HEK293 (cell line): ENCODE measurements around the gene TRAF3IP1.

ENCODE experiments used
- CTCF ChIA-PET: fragments of 350-600 bp; formaldehyde crosslinking; extraction: SDS; loops from one replicate; lab custom pipeline; 2021; ENCODE audit warnings: antibody characterized with exemption; lab: Yijun Ruan, JAX
- POLR2A ChIA-PET: fragments of 300-600 bp; formaldehyde crosslinking; extraction: SDS; loops from one replicate; lab custom pipeline; 2020; ENCODE audit warnings: antibody characterized with exemption, inconsistent platforms; lab: Yijun Ruan, JAX
- H3K27ac ChIP-seq: fragments of 200-500 bp; sonication (Bioruptor generic); 2 replicates; pipeline ENCODE4 v1.5.1; 2014; ENCODE audit warnings: low read depth, low read length, control low read depth, inconsistent platforms; ENCODE audit errors: extremely low read depth
- H3K36me3 ChIP-seq, 2 experiments: fragments of 200-500 bp in 1 of 2; sonication (Bioruptor generic) in 1 of 2; 1 replicate in 1 of 2; 2 replicates in 1 of 2; pipeline ENCODE4 v1.5.1; 2014 to 2017; ENCODE audit warnings: inconsistent platforms in 2 of 2, low read length in 2 of 2; ENCODE audit not compliant: control insufficient read depth in 2 of 2, insufficient read depth in 1 of 2
- H3K4me1 ChIP-seq: fragments of 200-500 bp; sonication (Bioruptor generic); 2 replicates; pipeline ENCODE4 v1.5.1; 2014; ENCODE audit warnings: mild to moderate bottlenecking, low read length, inconsistent platforms; ENCODE audit not compliant: control insufficient read depth, insufficient read depth
- H3K4me3 ChIP-seq: 2 replicates; pipeline ENCODE4 v1.5.1; 2011; ENCODE audit warnings: low read depth, mild to moderate bottlenecking, control low read depth, low read length, moderate library complexity
- H3K9me3 ChIP-seq: fragments of 200-500 bp; sonication (Bioruptor generic); 2 replicates; pipeline ENCODE4 v1.5.1; 2014; ENCODE audit warnings: low read depth, low read length, inconsistent platforms; ENCODE audit not compliant: control insufficient read depth, insufficient read depth
- EGR2 ChIP-seq: fragments of 450-650 bp; formaldehyde crosslinking; IDR thresholded peaks from 2 replicates; pipeline ENCODE4 v1.5.1; 2016; ENCODE audit warnings: low read depth, missing biosample characterization, missing genetic modification characterization
- HIC1 ChIP-seq: fragments of 450-650 bp; formaldehyde crosslinking; IDR thresholded peaks from 2 replicates; pipeline ENCODE4 v1.5.1; 2016; ENCODE audit warnings: missing biosample characterization, missing genetic modification characterization
- KLF17 ChIP-seq: fragments of 450-650 bp; formaldehyde crosslinking; IDR thresholded peaks from 2 replicates; pipeline ENCODE4 v1.5.1; 2016; ENCODE audit warnings: missing biosample characterization, missing genetic modification characterization
- KLF9 ChIP-seq: fragments of 450-650 bp; formaldehyde crosslinking; IDR thresholded peaks from 2 replicates; pipeline ENCODE4 v1.5.1; 2016; ENCODE audit warnings: missing biosample characterization, missing genetic modification characterization, low read depth
- MYNN ChIP-seq: fragments of 450-650 bp; formaldehyde crosslinking; IDR thresholded peaks from 2 replicates; pipeline ENCODE4 v1.5.1; 2016; ENCODE audit warnings: missing biosample characterization, missing genetic modification characterization, borderline replicate concordance
- SCRT1 ChIP-seq: fragments of 450-650 bp; formaldehyde crosslinking; IDR thresholded peaks from 2 replicates; pipeline ENCODE4 v1.5.1; 2016; ENCODE audit warnings: missing biosample characterization, missing genetic modification characterization, borderline replicate concordance
- ZBTB48 ChIP-seq: fragments of 450-650 bp; formaldehyde crosslinking; IDR thresholded peaks from 2 replicates; pipeline ENCODE4 v1.5.1; 2016; ENCODE audit warnings: missing biosample characterization, missing genetic modification characterization
- ZNF202 ChIP-seq: fragments of 450-650 bp; formaldehyde crosslinking; IDR thresholded peaks from 2 replicates; pipeline ENCODE4 v1.5.1; 2016; ENCODE audit warnings: missing biosample characterization, missing genetic modification characterization, borderline replicate concordance
- ZNF366 ChIP-seq: fragments of 450-650 bp; formaldehyde crosslinking; conservative IDR thresholded peaks from 2 replicates; pipeline ENCODE4 v1.5.1; 2016; ENCODE audit warnings: missing biosample characterization, missing genetic modification characterization
- ZNF37A ChIP-seq: fragments of 450-650 bp; IDR thresholded peaks from 2 replicates; pipeline ENCODE4 v1.5.1; 2018; ENCODE audit warnings: missing biosample characterization, missing genetic modification characterization
- ZNF518A ChIP-seq: fragments of 450-650 bp; formaldehyde crosslinking; conservative IDR thresholded peaks from 2 replicates; pipeline ENCODE4 v1.5.1; 2016; ENCODE audit warnings: low read depth, missing biosample characterization, missing genetic modification characterization
- ZNF549 ChIP-seq: fragments of 450-650 bp; IDR thresholded peaks from 2 replicates; pipeline ENCODE4 v1.5.1; 2018; ENCODE audit warnings: missing biosample characterization, missing genetic modification characterization, mild to moderate bottlenecking, inconsistent platforms, moderate library complexity
- ZNF610 ChIP-seq: fragments of 450-650 bp; formaldehyde crosslinking; IDR thresholded peaks from 2 replicates; pipeline ENCODE4 v1.5.1; 2016; ENCODE audit warnings: missing biosample characterization, missing genetic modification characterization, borderline replicate concordance
- ZNF624 ChIP-seq: fragments of 450-650 bp; formaldehyde crosslinking; IDR thresholded peaks from 2 replicates; pipeline ENCODE4 v1.5.1; 2017; ENCODE audit warnings: missing biosample characterization, missing genetic modification characterization
- ZNF629 ChIP-seq: fragments of 450-650 bp; formaldehyde crosslinking; IDR thresholded peaks from 2 replicates; pipeline ENCODE4 v1.5.1; 2017; ENCODE audit warnings: missing biosample characterization, missing genetic modification characterization
- ZNF664 ChIP-seq: fragments of 450-650 bp; formaldehyde crosslinking; IDR thresholded peaks from 2 replicates; pipeline ENCODE4 v1.5.1; 2016; ENCODE audit warnings: missing biosample characterization, missing genetic modification characterization
- TF ChIP-seq, protein P1 (sequence below): fragments of 450-650 bp; formaldehyde crosslinking; IDR thresholded peaks from 2 replicates; pipeline ENCODE4 v1.5.1; 2016; ENCODE audit warnings: missing biosample characterization, missing genetic modification characterization, borderline replicate concordance
- TF ChIP-seq, protein P2 (sequence below): fragments of 450-650 bp; formaldehyde crosslinking; IDR thresholded peaks from 2 replicates; pipeline ENCODE4 v1.5.1; 2016; ENCODE audit warnings: missing biosample characterization, missing genetic modification characterization

The TRAF3IP1 gene

DNA sequence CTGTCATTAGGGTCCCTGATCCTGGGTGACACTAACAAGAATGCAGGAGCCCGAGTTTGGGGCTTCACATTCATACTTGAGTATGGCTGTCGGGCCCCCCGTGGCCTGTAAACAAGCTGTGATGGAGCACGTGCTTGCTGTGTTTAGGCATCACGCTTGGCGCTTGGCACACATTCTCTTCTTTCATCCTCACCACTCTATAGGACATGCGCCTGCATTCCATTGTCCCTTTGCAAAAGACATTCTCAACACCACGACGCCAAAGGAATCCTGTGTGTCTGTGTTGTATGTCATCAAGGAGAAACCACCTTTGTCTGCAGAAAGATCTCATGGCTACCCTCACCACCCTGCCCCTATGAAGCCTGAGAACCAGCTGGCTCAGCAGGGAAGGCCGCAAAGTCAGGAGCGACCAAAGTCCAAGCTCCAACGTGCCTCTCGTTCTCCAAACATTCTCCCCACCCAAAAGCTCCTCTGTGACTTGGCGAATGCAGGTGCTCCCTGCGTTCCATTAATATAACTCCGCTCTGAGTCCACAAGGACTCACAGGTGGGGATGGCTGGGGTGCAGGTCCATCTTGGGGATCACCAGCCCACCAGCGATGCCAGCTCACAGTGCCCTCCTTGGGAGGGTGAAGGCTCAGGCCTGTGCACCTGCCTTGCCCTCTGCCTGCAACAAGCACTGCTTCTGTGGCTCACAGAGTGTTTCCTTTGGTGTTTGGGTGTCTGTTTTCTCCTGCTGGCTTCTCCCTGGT lies 25.8 kb upstream of the TRAF3IP1 start:
- CTCF ChIA-PET: no interaction called here
- H3K9me3 ChIP-seq: no peaks in the 10 kb centered on the region
- POLR2A ChIA-PET: no interaction called here
- no peak overlapping the region for H3K27ac ChIP-seq
- no peaks in the 10 kb centered on the region for H3K36me3 ChIP-seq
- H3K4me1 ChIP-seq: no peaks in the 10 kb centered on the region
- no peak overlapping the region for H3K4me3 ChIP-seq
- no peak for TF ChIP-seq KLF17 (tag by site-specific recombination)
- TF ChIP-seq MYNN (tag by site-specific recombination): no peak
- TF ChIP-seq KLF9 (tag by site-specific recombination): no peak
- TF ChIP-seq ZNF629 (tag by site-specific recombination): no peak
- TF ChIP-seq ZNF664: no peak
- no peak for TF ChIP-seq ZNF624 (tag by site-specific recombination)
- no peak for TF ChIP-seq ZNF202 (tag by site-specific recombination)
- TF ChIP-seq, protein P1, sequence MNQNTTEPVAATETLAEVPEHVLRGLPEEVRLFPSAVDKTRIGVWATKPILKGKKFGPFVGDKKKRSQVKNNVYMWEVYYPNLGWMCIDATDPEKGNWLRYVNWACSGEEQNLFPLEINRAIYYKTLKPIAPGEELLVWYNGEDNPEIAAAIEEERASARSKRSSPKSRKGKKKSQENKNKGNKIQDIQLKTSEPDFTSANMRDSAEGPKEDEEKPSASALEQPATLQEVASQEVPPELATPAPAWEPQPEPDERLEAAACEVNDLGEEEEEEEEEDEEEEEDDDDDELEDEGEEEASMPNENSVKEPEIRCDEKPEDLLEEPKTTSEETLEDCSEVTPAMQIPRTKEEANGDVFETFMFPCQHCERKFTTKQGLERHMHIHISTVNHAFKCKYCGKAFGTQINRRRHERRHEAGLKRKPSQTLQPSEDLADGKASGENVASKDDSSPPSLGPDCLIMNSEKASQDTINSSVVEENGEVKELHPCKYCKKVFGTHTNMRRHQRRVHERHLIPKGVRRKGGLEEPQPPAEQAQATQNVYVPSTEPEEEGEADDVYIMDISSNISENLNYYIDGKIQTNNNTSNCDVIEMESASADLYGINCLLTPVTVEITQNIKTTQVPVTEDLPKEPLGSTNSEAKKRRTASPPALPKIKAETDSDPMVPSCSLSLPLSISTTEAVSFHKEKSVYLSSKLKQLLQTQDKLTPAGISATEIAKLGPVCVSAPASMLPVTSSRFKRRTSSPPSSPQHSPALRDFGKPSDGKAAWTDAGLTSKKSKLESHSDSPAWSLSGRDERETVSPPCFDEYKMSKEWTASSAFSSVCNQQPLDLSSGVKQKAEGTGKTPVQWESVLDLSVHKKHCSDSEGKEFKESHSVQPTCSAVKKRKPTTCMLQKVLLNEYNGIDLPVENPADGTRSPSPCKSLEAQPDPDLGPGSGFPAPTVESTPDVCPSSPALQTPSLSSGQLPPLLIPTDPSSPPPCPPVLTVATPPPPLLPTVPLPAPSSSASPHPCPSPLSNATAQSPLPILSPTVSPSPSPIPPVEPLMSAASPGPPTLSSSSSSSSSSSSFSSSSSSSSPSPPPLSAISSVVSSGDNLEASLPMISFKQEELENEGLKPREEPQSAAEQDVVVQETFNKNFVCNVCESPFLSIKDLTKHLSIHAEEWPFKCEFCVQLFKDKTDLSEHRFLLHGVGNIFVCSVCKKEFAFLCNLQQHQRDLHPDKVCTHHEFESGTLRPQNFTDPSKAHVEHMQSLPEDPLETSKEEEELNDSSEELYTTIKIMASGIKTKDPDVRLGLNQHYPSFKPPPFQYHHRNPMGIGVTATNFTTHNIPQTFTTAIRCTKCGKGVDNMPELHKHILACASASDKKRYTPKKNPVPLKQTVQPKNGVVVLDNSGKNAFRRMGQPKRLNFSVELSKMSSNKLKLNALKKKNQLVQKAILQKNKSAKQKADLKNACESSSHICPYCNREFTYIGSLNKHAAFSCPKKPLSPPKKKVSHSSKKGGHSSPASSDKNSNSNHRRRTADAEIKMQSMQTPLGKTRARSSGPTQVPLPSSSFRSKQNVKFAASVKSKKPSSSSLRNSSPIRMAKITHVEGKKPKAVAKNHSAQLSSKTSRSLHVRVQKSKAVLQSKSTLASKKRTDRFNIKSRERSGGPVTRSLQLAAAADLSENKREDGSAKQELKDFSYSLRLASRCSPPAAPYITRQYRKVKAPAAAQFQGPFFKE (tag by site-specific recombination): no peak
- no peak for TF ChIP-seq EGR2 (tag by site-specific recombination)
- TF ChIP-seq ZBTB48 (tag by site-specific recombination): no peak
- TF ChIP-seq SCRT1 (tag by site-specific recombination): no peak
- TF ChIP-seq, protein P2, sequence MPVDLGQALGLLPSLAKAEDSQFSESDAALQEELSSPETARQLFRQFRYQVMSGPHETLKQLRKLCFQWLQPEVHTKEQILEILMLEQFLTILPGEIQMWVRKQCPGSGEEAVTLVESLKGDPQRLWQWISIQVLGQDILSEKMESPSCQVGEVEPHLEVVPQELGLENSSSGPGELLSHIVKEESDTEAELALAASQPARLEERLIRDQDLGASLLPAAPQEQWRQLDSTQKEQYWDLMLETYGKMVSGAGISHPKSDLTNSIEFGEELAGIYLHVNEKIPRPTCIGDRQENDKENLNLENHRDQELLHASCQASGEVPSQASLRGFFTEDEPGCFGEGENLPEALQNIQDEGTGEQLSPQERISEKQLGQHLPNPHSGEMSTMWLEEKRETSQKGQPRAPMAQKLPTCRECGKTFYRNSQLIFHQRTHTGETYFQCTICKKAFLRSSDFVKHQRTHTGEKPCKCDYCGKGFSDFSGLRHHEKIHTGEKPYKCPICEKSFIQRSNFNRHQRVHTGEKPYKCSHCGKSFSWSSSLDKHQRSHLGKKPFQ (tag by site-specific recombination): no peak
- no peak for TF ChIP-seq ZNF37A (tag by site-specific recombination)
- no peak for TF ChIP-seq ZNF366 (tag by site-specific recombination)
- TF ChIP-seq ZNF549 (tag by site-specific recombination): no peak
- no peak for TF ChIP-seq ZNF610
- TF ChIP-seq HIC1 (tag by site-specific recombination): no peak
- TF ChIP-seq ZNF518A (tag by site-specific recombination): no peak
